HUES6 (cell line): Measurements from ENCODE around the gene OMA1.
"Not testable (repeated sequence)": the region's sequence is repeated elsewhere in the genome, so short reads cannot be mapped to it uniquely, and the experiment has no call there.

Experiments
- H3K27ac ChIP-seq: 2 replicates; pipeline ENCODE4 v1.7.0; 2013; ENCODE audit warnings: low read depth, mild to moderate bottlenecking, low read length, inconsistent platforms
- H3K27me3 ChIP-seq: 2 replicates; pipeline ENCODE4 v1.6.1; 2013; ENCODE audit warnings: low read length; ENCODE audit not compliant: control insufficient read depth, insufficient read depth
- H3K36me3 ChIP-seq: 2 replicates; pipeline ENCODE4 v1.6.1; 2013; ENCODE audit warnings: low read length; ENCODE audit not compliant: control insufficient read depth, insufficient read depth
- H3K4me1 ChIP-seq: 2 replicates; pipeline ENCODE4 v1.6.1; 2013; ENCODE audit warnings: low read length; ENCODE audit not compliant: control insufficient read depth, insufficient read depth
- H3K4me3 ChIP-seq: 2 replicates; pipeline ENCODE4 v1.5.1; 2013; ENCODE audit warnings: low read depth, low read length
- H3K9ac ChIP-seq: one replicate; pipeline ENCODE4 v1.6.1; 2013; ENCODE audit warnings: mild to moderate bottlenecking, low read length
- H3K9me3 ChIP-seq: 2 replicates; pipeline ENCODE4 v1.6.1; 2013; ENCODE audit warnings: low read depth, low read length; ENCODE audit not compliant: control insufficient read depth, insufficient read depth

Gene OMA1

DNA sequence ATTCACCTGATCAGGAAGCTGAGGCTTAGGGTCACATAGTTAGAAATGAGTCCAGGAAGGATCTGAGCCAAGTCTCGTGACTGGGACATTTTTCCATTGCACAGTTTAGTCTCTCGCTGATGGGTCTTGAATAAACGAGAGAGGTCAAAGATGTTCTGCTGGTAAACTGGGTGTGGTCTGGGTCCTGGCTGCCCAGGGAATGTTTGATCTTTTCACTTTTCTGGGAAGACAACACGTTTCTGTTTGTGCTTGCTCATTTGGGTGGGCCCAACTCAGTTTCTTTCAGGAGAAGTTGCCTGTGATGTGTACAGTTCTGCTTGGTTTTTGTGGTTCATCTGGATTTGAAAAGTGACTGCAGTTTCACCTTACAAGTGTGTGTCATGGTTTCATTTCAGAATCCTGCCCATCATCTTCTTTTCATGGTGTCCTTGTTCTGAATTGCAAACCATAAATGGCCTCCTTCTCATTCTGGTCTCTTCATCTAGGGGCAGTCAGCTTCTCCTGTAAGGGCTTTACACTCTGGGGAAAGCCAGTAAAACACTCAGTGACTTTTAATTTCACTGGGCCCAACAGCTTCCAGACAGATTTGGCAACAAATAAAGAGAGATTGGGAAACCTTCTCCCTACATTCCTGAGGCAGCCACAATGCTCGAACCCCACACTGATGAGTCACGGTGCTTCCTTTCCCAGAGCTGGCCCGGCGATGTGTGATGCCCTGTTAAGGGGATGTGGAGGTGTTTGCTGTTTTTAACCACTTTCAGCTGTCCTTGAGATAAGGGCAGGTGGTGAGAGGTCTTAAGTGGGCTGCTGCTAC lies 37.8 kb upstream of the OMA1 start:
- Histone ChIP-seq H3K4me1 (peaks cover 10% of the 10 kb centered on the region; the same call in 1 of the 2 replicates), H3K9ac (no peak overlapping the region), H3K27me3 (peaks cover 3% of the 10 kb centered on the region; the same call in 1 of the 2 replicates), H3K27ac (no peak overlapping the region), H3K9me3 (no peaks in the 10 kb centered on the region), H3K36me3 (no peaks in the 10 kb centered on the region), H3K4me3 (no peak overlapping the region)

GRCh38 chr1:58583496-58583895 lies 37.0 kb upstream of the OMA1 start:
- H3K27me3 ChIP-seq: peaks cover 3% of the 10 kb centered on the region
- no peak overlapping the region for H3K4me3 ChIP-seq
- H3K36me3 ChIP-seq: no peaks in the 10 kb centered on the region
- H3K4me1 ChIP-seq: peaks cover 10% of the 10 kb centered on the region; the same call in 1 of the 2 replicates
- no peak overlapping the region for H3K9ac ChIP-seq
- no peak overlapping the region for H3K27ac ChIP-seq
- no peaks in the 10 kb centered on the region for H3K9me3 ChIP-seq

GRCh38 chr1:58582143-58582542 lies 35.6 kb upstream of the OMA1 start:
- Histone ChIP-seq H3K27me3 (peaks cover 17% of the 10 kb centered on the region), H3K4me1 (peaks cover 17% of the 10 kb centered on the region; the same call in 1 of the 2 replicates)
- not testable (repeated sequence) for H3K9me3 ChIP-seq, H3K27ac ChIP-seq, H3K4me3 ChIP-seq, H3K9ac ChIP-seq, H3K36me3 ChIP-seq

DNA sequence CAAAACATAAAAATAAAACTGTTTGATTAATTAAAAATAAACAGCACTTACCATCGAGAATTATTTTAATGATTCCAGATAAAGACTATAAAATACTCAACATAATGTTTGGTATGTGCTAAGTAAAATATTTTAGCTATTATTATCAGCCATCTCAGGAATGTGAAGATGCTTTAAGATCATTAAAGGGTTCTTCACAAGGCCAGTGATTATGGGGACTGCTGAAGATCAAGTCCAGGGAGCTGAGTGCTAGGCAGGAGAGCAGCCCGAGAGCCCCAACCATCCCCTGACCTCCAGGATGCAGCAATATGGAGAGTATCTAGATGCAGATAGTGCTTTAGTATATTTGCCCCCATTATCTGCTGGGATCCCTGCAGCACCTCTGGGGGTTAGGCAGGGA lies 35.1 kb upstream of the OMA1 start:
- Histone ChIP-seq H3K4me3 (no peak overlapping the region), H3K36me3 (no peaks in the 10 kb centered on the region), H3K4me1 (peaks cover 17% of the 10 kb centered on the region; the same call in 1 of the 2 replicates), H3K27me3 (peaks cover 22% of the 10 kb centered on the region), H3K9ac (no peak overlapping the region), H3K27ac (no peak overlapping the region), H3K9me3 (no peaks in the 10 kb centered on the region)

DNA sequence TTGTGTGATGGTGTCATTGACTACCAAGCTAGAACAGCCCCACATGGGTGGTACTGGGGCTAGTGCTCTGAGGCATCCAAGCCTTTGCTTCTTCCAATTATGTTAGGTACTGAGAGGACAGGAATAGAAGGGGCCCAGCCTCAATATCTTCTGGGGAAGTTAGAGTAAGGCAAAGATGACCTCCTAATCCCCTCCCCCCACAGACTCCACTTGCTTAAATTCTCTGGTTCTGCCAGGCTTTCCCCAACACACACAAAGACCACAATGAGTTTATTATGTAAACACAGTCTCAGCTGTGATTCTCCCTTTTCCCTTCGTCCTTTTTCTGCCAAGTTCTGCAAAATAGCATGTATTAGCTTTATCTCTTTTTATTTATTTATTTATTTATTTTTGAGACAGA lies 33.7 kb upstream of the OMA1 start:
- no peak overlapping the region for H3K4me3 ChIP-seq
- no peaks in the 10 kb centered on the region for H3K9me3 ChIP-seq
- no peak overlapping the region for H3K27ac ChIP-seq
- peaks cover 17% of the 10 kb centered on the region; the same call in 1 of the 2 replicates for H3K4me1 ChIP-seq
- no peak overlapping the region for H3K9ac ChIP-seq
- H3K36me3 ChIP-seq: no peaks in the 10 kb centered on the region
- peaks cover 36% of the 10 kb centered on the region for H3K27me3 ChIP-seq

- H3K27ac ChIP-seq: no peak overlapping the region
- no peaks in the 10 kb centered on the region for H3K9me3 ChIP-seq
- H3K9ac ChIP-seq: peak overlapping the region; percentile 8
- peak overlapping the region; percentile 54 for H3K4me3 ChIP-seq
- H3K4me1 ChIP-seq: peaks cover 24% of the 10 kb centered on the region
- H3K27me3 ChIP-seq: peaks cover 47% of the 10 kb centered on the region
- H3K36me3 ChIP-seq: no peaks in the 10 kb centered on the region
These were observed 31.1 kb upstream of the OMA1 start for GRCh38 chr1:58577654-58578030.

- no peaks in the 10 kb centered on the region for H3K9me3 ChIP-seq
- H3K4me1 ChIP-seq: peaks cover 25% of the 10 kb centered on the region
- peak within 1 kb of the TSS; percentile 8 for H3K9ac ChIP-seq
- H3K4me3 ChIP-seq: peak within 1 kb of the TSS; percentile 54
- no peaks in the 10 kb centered on the region for H3K36me3 ChIP-seq
- peaks cover 47% of the 10 kb centered on the region for H3K27me3 ChIP-seq
- no peak within 1 kb of the TSS for H3K27ac ChIP-seq
These were observed 30.5 kb upstream of the OMA1 start, which contains the start of gene TACSTD2 for GRCh38 chr1:58576727-58577653. TACSTD2 (minus strand) TSS chr1:58577252; CDS start chr1:58577156, 96 bp downstream.

- H3K27me3 ChIP-seq: peaks cover 47% of the 10 kb centered on the region
- peak overlapping the region; percentile 54 for H3K4me3 ChIP-seq
- H3K27ac ChIP-seq: no peak overlapping the region
- H3K4me1 ChIP-seq: peaks cover 25% of the 10 kb centered on the region
- no peaks in the 10 kb centered on the region for H3K9me3 ChIP-seq
- no peak overlapping the region for H3K9ac ChIP-seq
- H3K36me3 ChIP-seq: no peaks in the 10 kb centered on the region
These were observed 29.8 kb upstream of the OMA1 start for GRCh38 chr1:58576325-58576726.

DNA sequence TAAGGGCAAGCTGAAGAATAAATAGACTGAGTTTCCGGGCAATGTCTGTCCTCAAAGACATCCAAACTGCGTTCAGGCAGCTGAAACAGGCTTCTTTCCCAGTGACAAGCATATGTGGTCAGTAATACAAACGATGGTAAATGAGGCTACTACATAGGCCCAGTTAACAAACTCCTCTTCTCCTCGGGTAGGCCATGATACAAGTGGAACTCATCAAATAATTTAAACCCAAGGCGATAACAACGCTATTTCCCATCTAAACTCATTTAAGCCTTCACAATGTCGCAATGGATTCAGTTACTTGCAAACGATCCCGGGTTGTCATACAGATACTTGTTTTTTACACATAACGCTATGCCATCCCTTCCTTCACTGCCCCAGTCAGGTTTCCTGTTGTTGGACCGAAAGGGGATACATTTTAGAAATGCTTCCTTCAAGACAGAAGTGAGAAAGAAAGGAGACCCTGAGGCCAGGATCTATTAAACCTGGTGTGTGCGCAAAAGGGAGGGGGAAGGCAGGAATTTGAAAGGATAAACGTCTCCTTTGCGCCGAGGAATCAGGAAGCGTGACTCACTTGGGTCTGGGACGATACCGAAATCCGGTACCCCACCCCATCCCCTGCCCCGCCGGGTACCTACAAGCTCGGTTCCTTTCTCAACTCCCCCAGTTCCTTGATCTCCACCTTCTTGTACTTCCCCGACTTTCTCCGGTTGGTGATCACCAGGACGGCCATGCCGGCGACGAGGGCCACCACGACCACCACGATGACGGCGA lies 29.2 kb upstream of the OMA1 start:
- H3K9ac ChIP-seq: no peak overlapping the region
- H3K9me3 ChIP-seq: no peaks in the 10 kb centered on the region
- peaks cover 47% of the 10 kb centered on the region for H3K27me3 ChIP-seq
- no peak overlapping the region for H3K27ac ChIP-seq
- H3K36me3 ChIP-seq: no peaks in the 10 kb centered on the region
- H3K4me1 ChIP-seq: peaks cover 25% of the 10 kb centered on the region
- H3K4me3 ChIP-seq: peak overlapping the region; percentile 54; the same call in 1 of the 2 replicates

GRCh38 chr1:58574816-58575215 lies 28.3 kb upstream of the OMA1 start:
- no peaks in the 10 kb centered on the region for H3K9me3 ChIP-seq
- H3K36me3 ChIP-seq: no peaks in the 10 kb centered on the region
- H3K4me1 ChIP-seq: peaks cover 21% of the 10 kb centered on the region
- no peak overlapping the region for H3K9ac ChIP-seq
- H3K27ac ChIP-seq: no peak overlapping the region
- no peak overlapping the region for H3K4me3 ChIP-seq
- H3K27me3 ChIP-seq: peaks cover 47% of the 10 kb centered on the region
